Measurements from ENCODE around the gene PPP6R3.

The PPP6R3 gene

GRCh38 chr11:68527585-68527984 lies 67.0 kb downstream of the PPP6R3 start:
- Histone ChIP-seq H2AFZ (ENCODE audit: low read depth) (no peak overlapping the region), H3K27ac (no peak overlapping the region), H3K9ac (no peak overlapping the region), H3K36me3 (ENCODE audit: insufficient read depth) (no peaks in the 10 kb centered on the region), H3K4me3 (IDR thresholded peaks at IDR 0.05; ENCODE audit: insufficient read depth, low read depth, low read length) (no peak overlapping the region), H4K20me1 (ENCODE audit: insufficient read depth) (no peaks in the 10 kb centered on the region), H3K4me2 (no peak overlapping the region), H3K27me3 (ENCODE audit: insufficient read depth, low read depth) (no peaks in the 10 kb centered on the region), H3K79me2 (ENCODE audit: insufficient read depth, low read depth) (peaks cover 27% of the 10 kb centered on the region; the same call in 1 of the 2 replicates), H3K4me1 (ENCODE audit: low read depth, poor library complexity, severe bottlenecking) (no peaks in the 10 kb centered on the region)
- no peak for TF ChIP-seq CTCF (conservative IDR thresholded peaks at IDR 0.05; ENCODE audit: low read depth, low read length)

- H2AFZ ChIP-seq (ENCODE audit: low read depth): no peak overlapping the region
- H3K27ac ChIP-seq: no peak overlapping the region
- TF ChIP-seq CTCF (conservative IDR thresholded peaks at IDR 0.05; ENCODE audit: low read depth, low read length): no peak
- no peak overlapping the region for H3K9ac ChIP-seq
- H3K27me3 ChIP-seq (ENCODE audit: insufficient read depth, low read depth): no peaks in the 10 kb centered on the region
- no peak overlapping the region for H3K4me3 ChIP-seq (IDR thresholded peaks at IDR 0.05; ENCODE audit: insufficient read depth, low read depth, low read length)
- H3K4me2 ChIP-seq: no peak overlapping the region
- peaks cover 35% of the 10 kb centered on the region; the same call in 1 of the 2 replicates for H3K79me2 ChIP-seq (ENCODE audit: insufficient read depth, low read depth)
- H3K36me3 ChIP-seq (ENCODE audit: insufficient read depth): no peaks in the 10 kb centered on the region
- no peaks in the 10 kb centered on the region for H3K4me1 ChIP-seq (ENCODE audit: low read depth, poor library complexity, severe bottlenecking)
- H4K20me1 ChIP-seq (ENCODE audit: insufficient read depth): no peaks in the 10 kb centered on the region
These were observed 68.1 kb downstream of the PPP6R3 start for GRCh38 chr11:68528630-68529029.

- no peaks in the 10 kb centered on the region for H3K27me3 ChIP-seq (ENCODE audit: insufficient read depth, low read depth)
- no peak overlapping the region for H2AFZ ChIP-seq (ENCODE audit: low read depth)
- no peak overlapping the region for H3K4me3 ChIP-seq (IDR thresholded peaks at IDR 0.05; ENCODE audit: insufficient read depth, low read depth, low read length)
- H3K27ac ChIP-seq: no peak overlapping the region
- H3K36me3 ChIP-seq (ENCODE audit: insufficient read depth): no peaks in the 10 kb centered on the region
- no peaks in the 10 kb centered on the region for H4K20me1 ChIP-seq (ENCODE audit: insufficient read depth)
- no peak overlapping the region for H3K9ac ChIP-seq
- H3K4me2 ChIP-seq: no peak overlapping the region
- no peaks in the 10 kb centered on the region for H3K4me1 ChIP-seq (ENCODE audit: low read depth, poor library complexity, severe bottlenecking)
- H3K79me2 ChIP-seq (ENCODE audit: insufficient read depth, low read depth): peaks cover 48% of the 10 kb centered on the region; the same call in 1 of the 2 replicates
- no peak for TF ChIP-seq CTCF (conservative IDR thresholded peaks at IDR 0.05; ENCODE audit: low read depth, low read length)
These were observed 70.7 kb downstream of the PPP6R3 start for GRCh38 chr11:68531129-68531693.

- Histone ChIP-seq H3K4me2 (no peak overlapping the region), H4K20me1 (ENCODE audit: insufficient read depth) (no peaks in the 10 kb centered on the region), H2AFZ (ENCODE audit: low read depth) (no peak overlapping the region), H3K4me1 (ENCODE audit: low read depth, poor library complexity, severe bottlenecking) (no peaks in the 10 kb centered on the region), H3K36me3 (ENCODE audit: insufficient read depth) (no peaks in the 10 kb centered on the region), H3K4me3 (IDR thresholded peaks at IDR 0.05; ENCODE audit: insufficient read depth, low read depth, low read length) (no peak overlapping the region), H3K9ac (no peak overlapping the region), H3K27me3 (ENCODE audit: insufficient read depth, low read depth) (no peaks in the 10 kb centered on the region), H3K79me2 (ENCODE audit: insufficient read depth, low read depth) (peaks cover 48% of the 10 kb centered on the region; the same call in 1 of the 2 replicates), H3K27ac (no peak overlapping the region)
- TF ChIP-seq CTCF (conservative IDR thresholded peaks at IDR 0.05; ENCODE audit: low read depth, low read length): no peak
These were observed 72.3 kb downstream of the PPP6R3 start for GRCh38 chr11:68532727-68533369.

All from KMS-11 (cell line).